ENCODE results near the gene NEDD4L.

Gene NEDD4L

GRCh38 chr18:58192519-58192918, 148.5 kb downstream of the NEDD4L start:
- Histone ChIP-seq H3K4me3 (ENCODE audit: low read depth, low read length) (no peak overlapping the region), H3K27me3 (replicated peaks) (no peaks in the 10 kb centered on the region), H3K36me3 (replicated peaks) (no peaks in the 10 kb centered on the region), H3K27ac (no peak overlapping the region)
- DNase-seq: no peak
- in situ Hi-C loops (cut with HindIII; ENCODE audit: low pct_ligation_motif_present, low sequenced_read_pairs): no loop called here
- no peak for TF ChIP-seq CTCF (IDR thresholded peaks at IDR 0.05; ENCODE audit: low read depth, low read length, missing control alignments)

GRCh38 chr18:58194028-58194427, 150.0 kb downstream of the NEDD4L start:
- in situ Hi-C loops (cut with HindIII; ENCODE audit: low pct_ligation_motif_present, low sequenced_read_pairs): no loop called here
- Histone ChIP-seq H3K36me3 (replicated peaks) (no peaks in the 10 kb centered on the region), H3K4me3 (ENCODE audit: low read depth, low read length) (no peak overlapping the region), H3K27me3 (replicated peaks) (no peaks in the 10 kb centered on the region), H3K27ac (no peak overlapping the region)
- no peak for DNase-seq
- TF ChIP-seq CTCF (IDR thresholded peaks at IDR 0.05; ENCODE audit: low read depth, low read length, missing control alignments): peak; percentile 62

GRCh38 chr18:58195278-58195765, 151.3 kb downstream of the NEDD4L start:
- Histone ChIP-seq H3K27me3 (replicated peaks) (no peaks in the 10 kb centered on the region), H3K4me3 (ENCODE audit: low read depth, low read length) (peak overlapping the region; percentile 50), H3K27ac (no peak overlapping the region), H3K36me3 (replicated peaks) (no peaks in the 10 kb centered on the region)
- no peak for TF ChIP-seq CTCF (IDR thresholded peaks at IDR 0.05; ENCODE audit: low read depth, low read length, missing control alignments)
- in situ Hi-C loops (cut with HindIII; ENCODE audit: low pct_ligation_motif_present, low sequenced_read_pairs): no loop called here
- no peak for DNase-seq

- in situ Hi-C loops (cut with HindIII; ENCODE audit: low pct_ligation_motif_present, low sequenced_read_pairs): no loop called here
- no peak for TF ChIP-seq CTCF (IDR thresholded peaks at IDR 0.05; ENCODE audit: low read depth, low read length, missing control alignments)
- no peak overlapping the region for H3K4me3 ChIP-seq (ENCODE audit: low read depth, low read length)
- DNase-seq: no peak
- no peaks in the 10 kb centered on the region for H3K36me3 ChIP-seq (replicated peaks)
- no peak overlapping the region for H3K27ac ChIP-seq
- no peaks in the 10 kb centered on the region for H3K27me3 ChIP-seq (replicated peaks)
Measured at GRCh38 chr18:58196164-58196563, 152.1 kb downstream of the NEDD4L start.

- Histone ChIP-seq H3K4me3 (ENCODE audit: low read depth, low read length) (no peak overlapping the region), H3K36me3 (replicated peaks) (no peaks in the 10 kb centered on the region), H3K27me3 (replicated peaks) (no peaks in the 10 kb centered on the region), H3K27ac (no peak overlapping the region)
- TF ChIP-seq CTCF (IDR thresholded peaks at IDR 0.05; ENCODE audit: low read depth, low read length, missing control alignments): no peak
- in situ Hi-C loops (cut with HindIII; ENCODE audit: low pct_ligation_motif_present, low sequenced_read_pairs): no loop called here
- no peak for DNase-seq
Measured at GRCh38 chr18:58196881-58197872, 153.2 kb downstream of the NEDD4L start.

All from brain microvascular endothelial cell (primary cell).